ENCODE measurements around the gene FAM83C. TPM values are rescaled to one million over a fixed set of nuclear protein-coding genes. Genes with fewer than 3 reads are reported as not detected.
A peak's percentile ranks its signal among the peaks of the same experiment; 100 is the strongest.

FAM83C gene
- total and polyA plus RNA-seq, 9 of the 15 experiments (the other 6 are each of a cell fraction or from before 2014, with no cell fraction given): not detected

GRCh38 chr20:35284267-35284991, 7.8 kb downstream of the FAM83C start, which contains the start of gene EIF6 (continued):
- TF ChIP-seq ZNF41 (CRISPR knock-in tag; conservative IDR thresholded peaks at IDR 0.05) (peak; percentile 50; the same call in 1 of the 2 replicates), ELF2 (CRISPR knock-in tag; IDR thresholded peaks at IDR 0.05) (peak; percentile 87), ZKSCAN1 (IDR thresholded peaks at IDR 0.05; ENCODE audit: low read depth, low read length) (no peak), ATF6 (CRISPR knock-in tag; IDR thresholded peaks at IDR 0.05) (0 out of 2 replicates have a peak, but pooled peaks have one; percentile 57), ZFP1 (CRISPR knock-in tag; IDR thresholded peaks at IDR 0.05) (no peak), ZBTB1 (CRISPR knock-in tag; IDR thresholded peaks at IDR 0.05; ENCODE audit: borderline replicate concordance, low read depth) (peak; percentile 93), LEF1 (IDR thresholded peaks at IDR 0.05) (no peak), TFAM (CRISPR knock-in tag; conservative IDR thresholded peaks at IDR 0.05) (no peak), GTF3C2 (IDR thresholded peaks at IDR 0.05; ENCODE audit: borderline replicate concordance, extremely low read depth, insufficient read length) (no peak), CHD4 (IDR thresholded peaks at IDR 0.05; ENCODE audit: insufficient read depth, insufficient replicate concordance, low read depth, low read length, poor library complexity, severe bottlenecking) (no peak), SOX6 (IDR thresholded peaks at IDR 0.05) (no peak; the same call in 1 of the 2 replicates), SMAD4 (CRISPR knock-in tag; conservative IDR thresholded peaks at IDR 0.05) (peak; percentile 75), ZNF263 (CRISPR knock-in tag; IDR thresholded peaks at IDR 0.05; ENCODE audit: borderline replicate concordance) (no peak), TCF7 (IDR thresholded peaks at IDR 0.05; ENCODE audit: borderline replicate concordance) (no peak), HNRNPH1 (optimal IDR thresholded peaks at IDR 0.05; ENCODE audit: low read depth, low read length) (no peak), JUND (IDR thresholded peaks at IDR 0.05; ENCODE audit: borderline replicate concordance, low read depth, low read length) (peak; percentile 40), JUND (tag; IDR thresholded peaks at IDR 0.05; ENCODE audit: borderline replicate concordance, low read depth, low read length) (no peak; the same call in 2 of the 3 replicates), ZBTB12 (CRISPR knock-in tag; IDR thresholded peaks at IDR 0.05) (no peak)
